CD14-positive monocyte (primary cell): Measurements from ENCODE around the gene GRID2. TPM values are rescaled to one million over a fixed set of nuclear protein-coding genes. Genes with fewer than 3 reads are reported as not detected.

ENCODE experiments used
- DNase-seq, 3 donors: peaks; one replicate each; pipeline ENCODE4 v3.0.0-alpha.2; 2011 to 2022
- H2AFZ ChIP-seq: 2 replicates; pipeline ENCODE4 v1.6.0; 2012; ENCODE audit warnings: mild to moderate bottlenecking, low read depth, low read length, inconsistent platforms; ENCODE audit not compliant: insufficient read depth, poor library complexity, severe bottlenecking
- H3K27ac ChIP-seq, 2 donors: 1 replicate in 1 of 2; 2 replicates in 1 of 2; pipeline ENCODE4 v1.5.1; 2012 to 2013; ENCODE audit warnings: low read length in 2 of 2, control low read depth in 1 of 2, inconsistent platforms in 1 of 2, low read depth in 1 of 2, mild to moderate bottlenecking in 1 of 2
- H3K27me3 ChIP-seq, 2 donors: one replicate each; pipeline versions ENCODE4 v1.6.0 to v1.6.1; 2011 to 2013; ENCODE audit warnings: low read length in 2 of 2; ENCODE audit not compliant: control insufficient read depth in 2 of 2, insufficient read depth in 2 of 2
- H3K36me3 ChIP-seq, 2 donors: replicated peaks in 1 of 2; 1 replicate in 1 of 2; 2 replicates in 1 of 2; pipeline versions ENCODE4 v1.5.1 to v1.6.1; 2012 to 2013; ENCODE audit warnings: low read length in 2 of 2, control low read depth in 1 of 2, inconsistent platforms in 1 of 2, mild to moderate bottlenecking in 1 of 2; ENCODE audit not compliant: insufficient read depth in 2 of 2, control insufficient read depth in 1 of 2
- H3K4me1 ChIP-seq, 2 donors: 1 replicate in 1 of 2; 2 replicates in 1 of 2; pipeline versions ENCODE4 v1.5.1 to v1.6.1; 2012 to 2013; ENCODE audit warnings: low read length in 2 of 2, control low read depth in 1 of 2, inconsistent platforms in 1 of 2, mild to moderate bottlenecking in 1 of 2, moderate library complexity in 1 of 2; ENCODE audit not compliant: insufficient read depth in 2 of 2, control insufficient read depth in 1 of 2
- H3K4me2 ChIP-seq: replicated peaks from 2 replicates; pipeline ENCODE3; 2012; ENCODE audit warnings: low read length, moderate library complexity, mild to moderate bottlenecking; ENCODE audit not compliant: poor library complexity, severe bottlenecking; ENCODE audit errors: extremely low read depth
- H3K4me3 ChIP-seq, 3 experiments: fragments of 200-600 bp in 1 of 3; sonication (generic) in 1 of 3; replicated peaks in 1 of 3; 1 replicate in 2 of 3; 2 replicates in 1 of 3; pipeline ENCODE4 v1.5.1; 2011 to 2013; ENCODE audit warnings: low read length in 3 of 3, mild to moderate bottlenecking in 3 of 3, control low read depth in 2 of 3, low read depth in 2 of 3, inconsistent platforms in 1 of 3, moderate library complexity in 1 of 3
- H3K79me2 ChIP-seq: 2 replicates; pipeline ENCODE4 v1.6.0; 2012; ENCODE audit warnings: mild to moderate bottlenecking, control low read depth, inconsistent platforms, low read length, moderate library complexity; ENCODE audit not compliant: insufficient read depth
- H3K9ac ChIP-seq: 2 replicates; pipeline ENCODE4 v1.6.0; 2017; ENCODE audit warnings: low read length, mild to moderate bottlenecking; ENCODE audit not compliant: insufficient read depth, poor library complexity, severe bottlenecking
- H3K9me3 ChIP-seq, 2 donors: replicated peaks in 1 of 2; 1 replicate in 1 of 2; 2 replicates in 1 of 2; pipeline versions ENCODE4 v1.5.1 to v1.6.1; 2012 to 2013; ENCODE audit warnings: low read length in 2 of 2, control low read depth in 1 of 2; ENCODE audit not compliant: control insufficient read depth in 1 of 2, insufficient read depth in 1 of 2
- H4K20me1 ChIP-seq: 2 replicates; pipeline ENCODE4 v1.6.0; 2012; ENCODE audit warnings: mild to moderate bottlenecking, low read length, control low read depth, moderate library complexity; ENCODE audit not compliant: insufficient read depth
- H3K27ac Mint-ChIP-seq, 7 donors: one replicate each; pipeline ENCODE4 v1.8.0; 2020; ENCODE audit warnings: mild to moderate bottlenecking in 7 of 7, mixed read lengths in 7 of 7, moderate library complexity in 6 of 7, inconsistent platforms in 2 of 7
- H3K27me3 Mint-ChIP-seq, 3 donors: one replicate each; pipeline ENCODE4 v1.8.0; 2021 to 2022; ENCODE audit warnings: low read depth in 3 of 3, mild to moderate bottlenecking in 3 of 3, mixed read lengths in 3 of 3, moderate library complexity in 3 of 3, inconsistent platforms in 1 of 3
- H3K36me3 Mint-ChIP-seq, 2 donors: one replicate each; pipeline ENCODE4 v1.8.0; 2020; ENCODE audit warnings: mixed read lengths in 2 of 2, inconsistent platforms in 1 of 2, mild to moderate bottlenecking in 1 of 2
- H3K4me1 Mint-ChIP-seq: one replicate; pipeline ENCODE4 v1.8.0; 2020; ENCODE audit warnings: mild to moderate bottlenecking, mixed read lengths
- H3K4me3 Mint-ChIP-seq, 2 donors: one replicate each; pipeline ENCODE4 v1.8.0; 2020; ENCODE audit warnings: mild to moderate bottlenecking in 2 of 2, mixed read lengths in 2 of 2, moderate library complexity in 1 of 2
- H3K9me3 Mint-ChIP-seq, 7 donors: one replicate each; pipeline ENCODE4 v1.8.0; 2020 to 2022; ENCODE audit warnings: mixed read lengths in 7 of 7, mild to moderate bottlenecking in 6 of 7, moderate library complexity in 6 of 7, inconsistent platforms in 2 of 7
- WGBS: methylation state at CpG from one replicate; pipeline ENCODE4 v1.1.5; 2013; ENCODE audit warnings: missing lambda C conversion rate; ENCODE audit not compliant: insufficient coverage; 5-methylcytosine and 5-hydroxymethylcytosine counted together
- intact Hi-C, 2 donors: fragments of 100-400 bp; cut with micrococcal nuclease; formaldehyde crosslinking; loops; one replicate each; pipeline versions ENCODE4 v1.15.0 to v1.15.1; 2023
- polyA plus RNA-seq, 3 donors: library from polyadenylated mRNA; depleted of rRNA in 1 of 3; unstranded in 2 of 3; stranded (reverse) in 1 of 3; fragments of 300-500 nt in 2 of 3; fragments of >200 nt in 1 of 3; fragmentation: Illumina TruSeq in 2 of 3; gene quantifications; 1 replicate in 2 of 3; 2 replicates in 1 of 3; pipeline ENCODE4 v1.2.3, GENCODE V29; 2012 to 2021
- TF ChIP-seq, protein P1 (sequence below): fragments of 200-600 bp; IDR thresholded peaks from one replicate; pipeline ENCODE4 v1.8.0; 2022; ENCODE audit warnings: antibody characterized with exemption, mild to moderate bottlenecking

GRID2 gene
- polyA plus RNA-seq, 3 donors = not detected

DNA sequence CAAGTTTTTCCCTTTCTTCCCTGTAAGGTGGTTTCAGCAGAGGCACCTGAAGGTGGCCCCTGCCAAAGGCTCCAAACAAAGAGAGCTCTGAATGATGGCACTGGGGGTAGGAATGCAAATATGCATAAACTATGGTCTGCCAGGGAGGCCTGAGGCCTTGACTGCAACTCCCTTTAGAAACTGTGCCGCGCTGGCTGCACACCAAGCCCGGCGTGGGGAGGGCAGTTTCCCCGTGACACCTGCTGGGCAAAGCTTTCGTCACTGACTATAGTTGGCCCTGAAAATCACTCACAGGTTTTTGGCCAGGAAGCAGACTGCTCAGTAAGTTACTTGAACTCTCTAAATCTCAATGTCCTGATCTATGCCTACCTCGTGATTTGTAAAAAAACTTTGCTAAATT is 1427.0 kb downstream of the GRID2 start:
- no peak for DNase-seq

DNA sequence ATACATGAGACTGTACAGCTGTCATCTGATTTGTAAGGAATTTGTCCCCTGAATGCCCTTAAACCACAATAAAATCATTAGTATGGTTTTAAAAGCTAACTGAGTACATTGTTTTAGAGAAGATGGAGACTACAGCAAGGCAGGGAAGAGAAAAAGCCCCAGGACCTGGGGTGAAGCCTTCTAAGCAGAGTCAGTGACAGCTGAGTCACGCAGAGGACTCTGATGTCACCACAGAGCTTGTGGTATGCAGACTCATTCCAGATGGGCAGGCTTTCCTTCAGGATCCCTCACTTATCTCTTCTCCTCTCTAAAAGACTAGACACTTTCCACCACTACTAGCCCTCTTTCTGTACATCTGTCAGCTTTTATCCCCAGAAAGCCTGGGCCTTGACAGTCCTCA is 1427.7 kb downstream of the GRID2 start:
- no peak overlapping the region for H3K27ac Mint-ChIP-seq
- H3K4me2 ChIP-seq = no peak overlapping the region
- H3K27me3 Mint-ChIP-seq = peaks cover 0 to 6% (median 0%) of the 10 kb centered on the region in 3 donors
- no peaks in the 10 kb centered on the region for H3K27me3 ChIP-seq
- WGBS = no CpG with 5 or more reads among the region's 1 CpG
- no peak overlapping the region for H2AFZ ChIP-seq
- H3K9ac ChIP-seq = no peak overlapping the region
- no peaks in the 10 kb centered on the region for H3K4me1 Mint-ChIP-seq
- H3K4me3 ChIP-seq = no peak overlapping the region
- H3K36me3 Mint-ChIP-seq = no peaks in the 10 kb centered on the region
- peaks cover 5 to 10% (median 7%) of the 10 kb centered on the region in 7 donors for H3K9me3 Mint-ChIP-seq
- H3K4me3 Mint-ChIP-seq = no peak overlapping the region
- no peaks in the 10 kb centered on the region for H3K36me3 ChIP-seq
- no peaks in the 10 kb centered on the region for H4K20me1 ChIP-seq
- intact Hi-C loops = no loop called here
- peaks cover 0 to 3% of the 10 kb centered on the region in 2 donors for H3K9me3 ChIP-seq
- H3K4me1 ChIP-seq = no peaks in the 10 kb centered on the region
- TF ChIP-seq, protein P1, sequence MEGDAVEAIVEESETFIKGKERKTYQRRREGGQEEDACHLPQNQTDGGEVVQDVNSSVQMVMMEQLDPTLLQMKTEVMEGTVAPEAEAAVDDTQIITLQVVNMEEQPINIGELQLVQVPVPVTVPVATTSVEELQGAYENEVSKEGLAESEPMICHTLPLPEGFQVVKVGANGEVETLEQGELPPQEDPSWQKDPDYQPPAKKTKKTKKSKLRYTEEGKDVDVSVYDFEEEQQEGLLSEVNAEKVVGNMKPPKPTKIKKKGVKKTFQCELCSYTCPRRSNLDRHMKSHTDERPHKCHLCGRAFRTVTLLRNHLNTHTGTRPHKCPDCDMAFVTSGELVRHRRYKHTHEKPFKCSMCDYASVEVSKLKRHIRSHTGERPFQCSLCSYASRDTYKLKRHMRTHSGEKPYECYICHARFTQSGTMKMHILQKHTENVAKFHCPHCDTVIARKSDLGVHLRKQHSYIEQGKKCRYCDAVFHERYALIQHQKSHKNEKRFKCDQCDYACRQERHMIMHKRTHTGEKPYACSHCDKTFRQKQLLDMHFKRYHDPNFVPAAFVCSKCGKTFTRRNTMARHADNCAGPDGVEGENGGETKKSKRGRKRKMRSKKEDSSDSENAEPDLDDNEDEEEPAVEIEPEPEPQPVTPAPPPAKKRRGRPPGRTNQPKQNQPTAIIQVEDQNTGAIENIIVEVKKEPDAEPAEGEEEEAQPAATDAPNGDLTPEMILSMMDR = no peak
- no peak overlapping the region for H3K27ac ChIP-seq
- no peak for DNase-seq
- H3K79me2 ChIP-seq = no peaks in the 10 kb centered on the region

More for the DNA sequence above, 1427.0 kb downstream of the GRID2 start:
- Histone ChIP-seq H3K27me3 (no peaks in the 10 kb centered on the region), H3K4me3 (no peak overlapping the region), H2AFZ (no peak overlapping the region), H3K4me2 (no peak overlapping the region), H3K9me3 (peaks cover 0 to 3% of the 10 kb centered on the region in 2 donors), H3K9ac (no peak overlapping the region), H4K20me1 (no peaks in the 10 kb centered on the region), H3K27ac (no peak overlapping the region), H3K79me2 (no peaks in the 10 kb centered on the region), H3K36me3 (no peaks in the 10 kb centered on the region), H3K4me1 (no peaks in the 10 kb centered on the region)
- H3K36me3 Mint-ChIP-seq = no peaks in the 10 kb centered on the region
- H3K4me1 Mint-ChIP-seq = no peaks in the 10 kb centered on the region
- H3K27ac Mint-ChIP-seq = no peak overlapping the region
- peaks cover 5 to 10% (median 7%) of the 10 kb centered on the region in 7 donors for H3K9me3 Mint-ChIP-seq
- intact Hi-C loops = no loop called here
- peaks cover 0 to 5% (median 0%) of the 10 kb centered on the region in 3 donors for H3K27me3 Mint-ChIP-seq
- H3K4me3 Mint-ChIP-seq = no peak overlapping the region
- WGBS = 92% methylated on average over 6 of the region's 7 CpGs
- TF ChIP-seq, protein P1 = no peak
